Colonic mucosa (tissue), 4 donors: ENCODE results near the gene NUDCD3. TPM values are rescaled to one million over a fixed set of nuclear protein-coding genes. Genes with fewer than 3 reads are reported as not detected.

Experiments used
- DNase-seq: peaks from one replicate; pipeline ENCODE4 v3.0.0-alpha.2; 2020
- H3K27ac ChIP-seq: fragments of 200-600 bp; one replicate; pipeline ENCODE4 v1.8.0; 2021
- H3K27me3 ChIP-seq: fragments of 200-600 bp; one replicate; pipeline ENCODE4 v1.8.0; 2021
- H3K36me3 ChIP-seq: fragments of 200-600 bp; one replicate; pipeline ENCODE4 v1.8.0; 2021
- H3K4me1 ChIP-seq: fragments of 200-600 bp; one replicate; pipeline ENCODE4 v1.8.0; 2021; ENCODE audit warnings: mild to moderate bottlenecking
- H3K4me3 ChIP-seq: fragments of 200-600 bp; one replicate; pipeline ENCODE4 v1.8.0; 2021
- H3K9ac ChIP-seq, 2 donors: one replicate each; pipeline ENCODE4 v1.7.0; 2013; ENCODE audit warnings: control low read depth in 2 of 2, low read depth in 2 of 2, low read length in 2 of 2
- H3K9me3 ChIP-seq: fragments of 200-600 bp; one replicate; pipeline ENCODE4 v1.8.0; 2021
- intact Hi-C: fragments of 100-400 bp; cut with DNase I; formaldehyde crosslinking; loops from one replicate; pipeline ENCODE4 v1.14.1; 2022
- total RNA-seq, 2 donors: library from RNA; stranded (reverse); fragmentation: NEBNext Ultra II Directional in 1 of 2; extraction: Animal tissue kit (Norgen Biotek cat#: 25700) in 1 of 2; gene quantifications; one replicate each; pipeline ENCODE4 v1.2.1, GENCODE V29; 2021
- TF ChIP-seq, protein P1 (sequence below): fragments of 200-600 bp; IDR thresholded peaks from one replicate; pipeline ENCODE4 v1.8.0; 2022; ENCODE audit warnings: antibody characterized with exemption, mild to moderate bottlenecking
- donor health status: healthy.
- donor health status: DM: no; HTN: no; CAD: no.
- donor health status: DM: no; HTN: no; CAD: no.

Gene NUDCD3
- total RNA-seq, 2 donors from 2014 or later: 77.7 to 105 TPM

DNA sequence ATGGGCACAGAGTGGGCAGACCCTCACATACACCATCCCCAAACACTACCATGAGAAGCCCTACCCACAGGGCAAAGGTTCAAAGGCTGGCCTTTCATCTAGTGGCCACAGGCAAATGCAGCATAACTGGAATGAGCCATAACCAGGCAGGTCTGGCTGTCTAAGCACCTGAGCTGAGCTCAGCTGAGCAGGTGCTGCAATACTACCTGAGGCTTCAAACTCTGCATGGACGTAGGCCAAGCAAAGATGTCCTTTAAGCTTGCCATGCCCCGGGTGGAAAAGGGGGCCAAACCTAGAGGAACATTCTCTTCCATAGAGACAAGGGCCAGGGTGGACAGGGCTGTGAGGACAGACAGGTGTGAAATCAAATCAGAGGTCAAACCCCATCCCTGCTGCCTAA is 99.8 kb downstream of the NUDCD3 start:
- Histone ChIP-seq H3K9ac (no peak overlapping the region), H3K36me3 (peaks cover 7% of the 10 kb centered on the region), H3K27ac (no peak overlapping the region), H3K4me3 (no peak overlapping the region), H3K9me3 (no peaks in the 10 kb centered on the region), H3K27me3 (no peaks in the 10 kb centered on the region), H3K4me1 (no peaks in the 10 kb centered on the region)
- intact Hi-C loops: no loop called here
- TF ChIP-seq, protein P1, sequence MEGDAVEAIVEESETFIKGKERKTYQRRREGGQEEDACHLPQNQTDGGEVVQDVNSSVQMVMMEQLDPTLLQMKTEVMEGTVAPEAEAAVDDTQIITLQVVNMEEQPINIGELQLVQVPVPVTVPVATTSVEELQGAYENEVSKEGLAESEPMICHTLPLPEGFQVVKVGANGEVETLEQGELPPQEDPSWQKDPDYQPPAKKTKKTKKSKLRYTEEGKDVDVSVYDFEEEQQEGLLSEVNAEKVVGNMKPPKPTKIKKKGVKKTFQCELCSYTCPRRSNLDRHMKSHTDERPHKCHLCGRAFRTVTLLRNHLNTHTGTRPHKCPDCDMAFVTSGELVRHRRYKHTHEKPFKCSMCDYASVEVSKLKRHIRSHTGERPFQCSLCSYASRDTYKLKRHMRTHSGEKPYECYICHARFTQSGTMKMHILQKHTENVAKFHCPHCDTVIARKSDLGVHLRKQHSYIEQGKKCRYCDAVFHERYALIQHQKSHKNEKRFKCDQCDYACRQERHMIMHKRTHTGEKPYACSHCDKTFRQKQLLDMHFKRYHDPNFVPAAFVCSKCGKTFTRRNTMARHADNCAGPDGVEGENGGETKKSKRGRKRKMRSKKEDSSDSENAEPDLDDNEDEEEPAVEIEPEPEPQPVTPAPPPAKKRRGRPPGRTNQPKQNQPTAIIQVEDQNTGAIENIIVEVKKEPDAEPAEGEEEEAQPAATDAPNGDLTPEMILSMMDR: no peak
- no peak for DNase-seq

DNA sequence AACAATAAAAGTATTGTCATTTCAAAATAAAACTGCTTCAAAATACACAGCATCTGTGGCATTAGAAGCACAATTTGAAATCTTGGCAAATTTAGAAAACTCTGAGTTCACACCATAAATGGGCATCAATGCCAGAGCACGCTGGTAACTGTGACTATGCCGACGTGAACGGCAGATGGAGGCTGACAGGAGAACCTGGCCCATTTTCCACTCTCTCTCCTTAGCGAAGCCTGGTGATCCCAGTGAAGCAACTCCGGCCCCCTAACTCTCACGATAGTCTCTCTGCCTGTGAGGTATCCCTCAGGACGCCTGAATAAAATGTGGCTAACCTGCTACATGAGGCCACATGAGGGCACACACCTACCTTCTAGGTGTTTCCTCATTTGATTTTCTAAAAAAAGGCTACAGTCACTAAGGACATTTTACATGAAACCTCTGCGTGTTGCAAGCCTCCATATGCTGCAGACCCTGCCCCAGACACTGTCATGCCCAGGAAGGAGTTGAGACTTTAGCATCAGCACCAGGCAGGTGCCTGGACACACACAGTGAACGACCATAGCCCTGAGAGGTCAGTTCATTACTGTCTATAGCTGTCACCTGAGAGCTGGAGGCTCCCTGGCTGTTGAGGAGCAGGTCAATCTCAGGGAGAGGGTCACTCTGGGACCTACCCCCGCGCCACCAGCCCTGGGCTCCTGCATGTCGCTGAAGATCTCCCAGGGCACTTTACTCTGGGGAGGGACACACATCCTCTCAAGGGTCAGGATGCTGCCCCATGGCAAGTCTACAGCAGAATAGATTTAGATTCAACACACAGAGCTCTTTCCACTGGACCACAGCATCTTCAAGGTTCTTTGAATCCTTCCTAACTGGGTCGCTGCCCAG is 102.1 kb downstream of the NUDCD3 start:
- Histone ChIP-seq H3K27me3 (no peaks in the 10 kb centered on the region), H3K27ac (no peak overlapping the region), H3K36me3 (peaks cover 9% of the 10 kb centered on the region), H3K4me1 (no peaks in the 10 kb centered on the region), H3K9ac (no peak overlapping the region), H3K4me3 (no peak overlapping the region), H3K9me3 (no peaks in the 10 kb centered on the region)
- DNase-seq: peak; percentile 7
- intact Hi-C loops: no loop called here
- TF ChIP-seq, protein P1: no peak

DNA sequence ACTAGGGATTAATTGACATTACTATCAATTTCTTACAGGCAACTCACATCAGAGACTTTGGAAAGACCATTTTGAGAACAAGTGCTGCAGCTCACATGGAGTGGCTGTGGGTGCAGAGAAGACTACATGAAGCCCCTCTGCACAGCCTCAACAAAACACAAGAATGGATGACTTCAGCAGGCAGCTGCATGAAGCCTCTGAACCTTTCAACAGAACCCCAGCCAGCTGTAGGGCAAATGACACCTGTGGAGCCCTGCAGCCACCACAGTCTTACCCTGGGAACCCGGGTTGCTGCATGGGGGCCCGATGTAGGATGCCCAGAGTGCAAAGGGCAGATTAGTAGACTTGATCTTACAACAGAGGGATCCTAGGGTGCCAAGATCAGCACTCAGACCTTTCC is 103.1 kb downstream of the NUDCD3 start:
- Histone ChIP-seq H3K27ac (no peak overlapping the region), H3K9me3 (no peaks in the 10 kb centered on the region), H3K4me1 (no peaks in the 10 kb centered on the region), H3K27me3 (no peaks in the 10 kb centered on the region), H3K4me3 (no peak overlapping the region), H3K9ac (no peak overlapping the region), H3K36me3 (peaks cover 9% of the 10 kb centered on the region)
- TF ChIP-seq, protein P1: no peak
- no peak for DNase-seq
- intact Hi-C loops: no loop called here

DNA sequence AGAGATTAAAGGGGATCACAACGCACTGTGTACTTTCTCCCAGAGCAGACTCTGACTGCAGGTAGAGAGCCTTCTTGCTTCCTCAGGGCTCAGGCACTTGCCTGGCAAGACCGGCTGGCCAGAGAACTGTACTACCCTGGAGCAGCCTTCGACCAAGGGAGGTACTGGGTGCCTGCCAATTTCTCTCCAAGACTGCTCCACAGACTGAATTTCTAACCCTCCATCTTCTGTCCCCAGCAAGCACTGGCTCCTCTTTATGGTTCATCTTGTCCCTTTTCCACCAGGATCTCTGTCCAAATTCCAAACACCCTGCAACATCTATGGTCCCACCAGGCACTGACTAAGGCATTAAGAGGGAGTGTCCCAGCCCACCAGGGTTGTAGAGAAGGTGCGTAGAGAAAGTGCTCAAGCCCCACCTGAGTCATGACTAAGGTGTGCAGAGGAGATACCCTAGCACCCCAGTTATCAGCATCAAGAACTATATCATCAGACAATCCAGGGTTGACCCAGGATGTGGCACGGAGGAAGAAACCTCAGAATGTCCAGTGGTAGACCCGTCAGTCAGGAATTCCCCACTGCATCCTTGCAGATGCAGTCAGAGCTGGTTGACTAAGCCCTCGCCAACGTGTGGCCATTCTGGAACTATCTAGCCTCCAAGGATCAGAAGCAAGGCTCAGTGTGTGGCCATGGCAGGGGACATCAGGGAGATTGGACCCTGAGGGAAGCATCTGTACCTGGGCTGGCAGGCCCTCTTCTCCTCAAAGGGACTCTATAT is 104.1 kb downstream of the NUDCD3 start:
- Histone ChIP-seq H3K27ac (no peak overlapping the region), H3K27me3 (no peaks in the 10 kb centered on the region), H3K36me3 (peaks cover 9% of the 10 kb centered on the region), H3K4me1 (no peaks in the 10 kb centered on the region), H3K9me3 (no peaks in the 10 kb centered on the region), H3K9ac (no peak overlapping the region), H3K4me3 (no peak overlapping the region)
- intact Hi-C loops: no loop called here
- DNase-seq: peak; percentile 10
- TF ChIP-seq, protein P1: no peak

DNA sequence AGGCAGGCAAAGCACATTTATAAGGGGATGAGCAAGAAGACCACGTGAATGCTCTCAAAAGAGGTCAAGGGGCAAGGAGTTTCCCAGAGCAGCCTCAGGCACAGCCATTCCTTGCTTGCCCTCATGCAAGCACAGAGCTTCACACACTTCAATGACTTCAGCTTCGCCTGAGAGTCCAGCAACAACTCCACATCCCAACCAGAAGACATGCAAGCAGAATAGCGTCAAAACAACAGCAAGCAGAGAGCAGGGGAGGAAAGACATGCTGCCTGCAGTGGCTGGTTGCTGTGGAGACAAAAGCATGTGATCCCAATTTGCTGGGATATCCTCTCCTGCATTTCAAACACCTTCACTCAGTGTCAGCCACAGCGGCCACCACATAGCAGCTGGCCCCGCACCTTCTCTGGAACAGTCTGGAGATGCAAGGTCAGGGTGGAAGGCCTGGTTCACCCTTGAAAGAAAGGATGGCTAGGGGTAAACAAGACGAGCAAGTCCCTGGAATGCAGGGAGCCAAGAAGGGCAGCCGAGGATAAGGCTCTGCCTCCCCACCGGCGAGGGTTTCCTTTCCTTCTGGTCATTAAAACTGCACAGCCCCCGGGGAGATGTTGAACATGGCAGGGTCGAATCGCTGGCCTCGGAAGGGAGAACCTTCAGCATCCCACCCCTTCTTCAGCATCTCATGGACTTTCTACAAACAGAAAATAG is 104.9 kb downstream of the NUDCD3 start:
- Histone ChIP-seq H3K36me3 (peaks cover 9% of the 10 kb centered on the region), H3K4me3 (no peak overlapping the region), H3K27ac (no peak overlapping the region), H3K9me3 (no peaks in the 10 kb centered on the region), H3K27me3 (no peaks in the 10 kb centered on the region), H3K9ac (no peak overlapping the region), H3K4me1 (no peaks in the 10 kb centered on the region)
- DNase-seq: peak; percentile 12
- intact Hi-C loops: no loop called here
- TF ChIP-seq, protein P1: no peak
